ENCODE data around the gene TMEM120B.
A peak's percentile ranks its signal among the peaks of the same experiment; 100 is the strongest.

TMEM120B gene

GRCh38 chr12:121770388-121770787, 57.8 kb downstream of the TMEM120B start:
- TF ChIP-seq CTCF (IDR thresholded peaks at IDR 0.05; ENCODE audit: borderline replicate concordance, control extremely low read depth, extremely low read depth, insufficient read depth, missing control alignments), result no peak
- in situ Hi-C loops (cut with MboI; ENCODE audit: low sequenced_read_pairs, unreplicated experiment), result no loop called here
- DNase-seq (ENCODE audit: low spot score), result no peak

DNA sequence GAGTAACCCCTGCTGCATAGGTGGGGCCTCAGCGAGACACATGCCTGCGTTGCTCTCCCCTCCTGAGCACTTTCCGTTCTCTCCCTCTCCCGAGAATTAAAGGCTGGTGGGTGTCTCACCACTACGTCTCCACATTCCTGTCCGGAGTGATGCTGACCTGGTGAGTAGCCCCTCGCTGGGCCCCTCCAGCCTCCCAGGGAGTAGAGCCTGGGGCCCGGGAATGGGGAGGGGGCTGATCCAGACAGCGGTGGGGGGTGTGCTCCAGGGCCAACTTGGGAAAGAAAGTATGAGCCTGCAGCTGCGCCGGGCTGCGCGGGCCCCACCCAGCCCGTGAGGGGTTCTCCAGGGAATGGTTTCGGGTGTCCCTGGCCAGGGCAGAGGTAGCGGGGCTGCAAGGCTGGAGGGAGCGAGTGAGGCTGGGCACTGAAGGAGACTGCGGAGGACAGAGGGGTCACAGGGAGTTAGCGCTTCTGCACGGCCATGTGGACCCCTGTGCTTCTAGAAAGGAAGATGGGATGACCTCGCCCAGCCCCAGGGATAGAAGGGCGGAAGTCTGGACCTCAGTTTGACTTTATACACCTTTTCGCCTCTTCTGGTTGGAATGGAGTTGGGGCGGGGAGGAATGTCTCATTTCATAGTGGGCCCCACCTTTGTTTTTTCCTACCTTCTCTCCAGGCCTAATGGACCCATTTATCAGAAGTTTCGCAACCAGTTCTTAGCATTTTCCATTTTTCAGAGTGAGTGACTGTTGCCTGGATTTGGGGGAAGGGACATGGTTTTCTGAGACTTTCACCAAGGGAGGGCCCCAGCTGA, 58.5 kb downstream of the TMEM120B start:
- TF ChIP-seq CTCF (IDR thresholded peaks at IDR 0.05; ENCODE audit: borderline replicate concordance, control extremely low read depth, extremely low read depth, insufficient read depth, missing control alignments), result no peak
- in situ Hi-C loops (cut with MboI; ENCODE audit: low sequenced_read_pairs, unreplicated experiment), result no loop called here
- DNase-seq (ENCODE audit: low spot score), result no peak

DNA sequence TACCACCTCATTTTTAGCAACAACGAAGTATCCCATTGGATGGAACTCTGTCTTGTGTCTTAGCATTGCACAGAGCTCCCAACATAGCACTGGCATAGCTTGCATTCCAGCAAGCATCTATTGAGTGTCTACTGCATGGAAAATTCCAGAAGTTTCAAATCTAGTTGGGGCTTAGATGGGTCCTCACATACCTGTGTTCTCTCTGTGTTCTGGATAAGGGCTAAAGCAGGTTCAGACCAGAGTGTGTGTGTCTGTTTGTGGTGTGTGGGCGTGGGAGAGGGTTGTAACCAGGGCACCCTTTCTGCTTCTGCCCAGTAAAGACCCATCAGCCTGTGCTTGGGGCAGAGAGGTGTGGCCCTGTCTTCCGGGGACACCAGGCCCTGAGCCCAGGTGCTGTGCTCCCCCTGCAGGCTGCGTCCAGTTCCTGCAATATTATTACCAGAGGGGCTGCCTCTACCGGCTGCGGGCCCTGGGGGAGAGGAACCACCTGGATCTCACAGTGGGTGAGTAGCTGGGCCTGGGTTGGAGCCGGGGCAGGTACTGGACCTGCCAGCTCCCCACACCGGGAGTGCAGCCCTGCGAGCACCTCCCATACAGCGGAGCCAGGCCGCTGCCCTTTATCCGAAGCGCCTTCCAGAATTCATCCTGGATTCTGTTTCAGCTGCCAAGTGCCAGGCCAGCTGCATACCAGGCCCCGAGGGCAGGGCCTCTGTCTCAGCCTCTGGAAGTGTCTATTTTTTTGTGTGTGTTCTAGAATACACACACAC, 60.6 kb downstream of the TMEM120B start:
- in situ Hi-C loops (cut with MboI; ENCODE audit: low sequenced_read_pairs, unreplicated experiment), result no loop called here
- TF ChIP-seq CTCF (IDR thresholded peaks at IDR 0.05; ENCODE audit: borderline replicate concordance, control extremely low read depth, extremely low read depth, insufficient read depth, missing control alignments), result peak; percentile 86
- DNase-seq (ENCODE audit: low spot score), result peak; percentile 94

DNA sequence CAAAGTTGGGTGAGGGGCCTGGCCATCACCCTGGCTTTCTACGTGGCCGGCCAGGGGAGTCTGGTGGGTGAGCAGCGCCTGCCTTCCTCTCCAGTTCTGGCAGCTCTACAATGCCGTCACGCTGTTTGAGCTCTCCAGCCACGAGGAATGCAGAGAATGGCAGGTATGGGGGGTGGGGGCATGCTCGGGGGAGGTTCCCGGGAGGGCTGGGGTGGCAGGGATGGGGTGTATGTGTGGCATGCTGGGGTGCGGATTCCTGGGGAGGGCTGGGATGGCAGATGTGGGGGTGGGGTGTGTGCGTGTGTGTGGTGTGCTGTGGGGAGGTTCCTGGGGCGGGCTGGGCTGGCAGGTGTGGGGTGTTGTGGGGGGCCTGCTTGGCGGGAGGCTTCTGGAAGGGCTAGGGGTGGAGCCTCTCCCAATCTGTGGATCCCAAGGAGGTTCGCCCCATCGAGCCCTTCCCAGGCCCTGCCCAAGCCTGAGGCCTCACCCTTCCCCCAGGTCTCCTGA, 62.5 kb downstream of the TMEM120B start:
- TF ChIP-seq CTCF (IDR thresholded peaks at IDR 0.05; ENCODE audit: borderline replicate concordance, control extremely low read depth, extremely low read depth, insufficient read depth, missing control alignments), result no peak
- in situ Hi-C loops (cut with MboI; ENCODE audit: low sequenced_read_pairs, unreplicated experiment), result no loop called here
- DNase-seq (ENCODE audit: low spot score), result no peak

GRCh38 chr12:121775501-121775900, 62.9 kb downstream of the TMEM120B start:
- no peak for DNase-seq (ENCODE audit: low spot score)
- no peak for TF ChIP-seq CTCF (IDR thresholded peaks at IDR 0.05; ENCODE audit: borderline replicate concordance, control extremely low read depth, extremely low read depth, insufficient read depth, missing control alignments)
- in situ Hi-C loops (cut with MboI; ENCODE audit: low sequenced_read_pairs, unreplicated experiment), result no loop called here

DNA sequence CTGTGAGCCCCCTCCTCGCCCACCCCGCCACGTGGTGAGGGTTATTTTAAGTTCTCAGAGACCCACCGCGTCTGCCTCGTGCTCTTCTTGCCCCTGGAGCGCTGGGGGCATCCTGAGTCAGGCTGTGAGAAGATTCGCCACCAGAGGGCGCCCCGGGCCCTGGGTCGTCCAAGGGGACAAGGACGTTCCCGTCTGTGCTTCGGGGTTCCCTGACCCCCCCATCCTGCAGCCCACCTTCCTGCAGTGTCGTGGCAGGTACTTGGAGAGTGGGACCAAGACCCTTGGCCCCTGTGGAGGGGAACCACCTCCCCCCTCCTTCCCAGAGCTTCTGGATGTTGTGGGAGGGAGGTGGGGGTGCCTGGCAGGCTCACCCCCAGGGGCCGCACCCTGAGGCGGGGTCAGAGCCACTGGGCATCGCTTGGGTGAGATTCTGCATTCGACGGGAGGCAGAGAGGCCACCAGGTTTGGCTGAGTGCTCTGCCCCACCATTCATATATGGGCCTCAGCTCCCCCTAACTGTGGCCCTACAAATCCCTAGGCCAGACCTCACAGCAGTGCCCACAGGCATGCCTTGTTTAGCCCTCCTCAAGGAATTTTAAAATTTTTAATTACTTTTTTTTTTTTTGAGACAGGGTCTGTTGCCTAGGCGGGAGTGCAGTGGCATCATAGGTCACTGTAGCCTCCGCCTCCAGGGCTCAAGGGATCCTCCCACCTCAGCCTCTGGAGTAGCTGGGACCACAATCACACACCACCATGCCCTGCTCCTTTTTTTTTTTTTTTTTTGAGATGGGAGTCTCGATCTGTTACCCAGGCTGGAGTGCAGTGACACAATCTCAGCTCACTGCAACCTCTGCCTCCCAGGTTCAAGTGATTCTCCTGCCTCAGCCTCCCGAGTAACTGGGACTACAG, 63.9 kb downstream of the TMEM120B start:
- peak; percentile 92 for TF ChIP-seq CTCF (IDR thresholded peaks at IDR 0.05; ENCODE audit: borderline replicate concordance, control extremely low read depth, extremely low read depth, insufficient read depth, missing control alignments)
- DNase-seq (ENCODE audit: low spot score), result peak; percentile 93
- in situ Hi-C loops (cut with MboI; ENCODE audit: low sequenced_read_pairs, unreplicated experiment), result no loop called here

Data from GM13976 (cell line).